Adrenal gland (tissue), 5 donors: ENCODE results near the gene GPC1.

Experiments
- POLR2A ChIP-seq, 2 donors: fragments of 450-650 bp; IDR thresholded peaks; one replicate each; pipeline ENCODE4 v1.6.1; 2017; ENCODE audit warnings: antibody characterized with exemption in 2 of 2, mild to moderate bottlenecking in 2 of 2, moderate library complexity in 1 of 2
- TF ChIP-seq, protein P1 (sequence below), 6 experiments: fragments of 450-650 bp in 4 of 6; fragments of 200-600 bp in 2 of 6; sonication (generic) in 1 of 6; IDR thresholded peaks; 1 replicate in 5 of 6; 2 replicates in 1 of 6; pipeline versions ENCODE4 v1.5.1 to v1.8.0; 2016 to 2021; ENCODE audit warnings: antibody characterized with exemption in 6 of 6, mild to moderate bottlenecking in 2 of 6, moderate library complexity in 1 of 6
- donor health status: DM: no; HTN: no; CAD: no.

DNA sequence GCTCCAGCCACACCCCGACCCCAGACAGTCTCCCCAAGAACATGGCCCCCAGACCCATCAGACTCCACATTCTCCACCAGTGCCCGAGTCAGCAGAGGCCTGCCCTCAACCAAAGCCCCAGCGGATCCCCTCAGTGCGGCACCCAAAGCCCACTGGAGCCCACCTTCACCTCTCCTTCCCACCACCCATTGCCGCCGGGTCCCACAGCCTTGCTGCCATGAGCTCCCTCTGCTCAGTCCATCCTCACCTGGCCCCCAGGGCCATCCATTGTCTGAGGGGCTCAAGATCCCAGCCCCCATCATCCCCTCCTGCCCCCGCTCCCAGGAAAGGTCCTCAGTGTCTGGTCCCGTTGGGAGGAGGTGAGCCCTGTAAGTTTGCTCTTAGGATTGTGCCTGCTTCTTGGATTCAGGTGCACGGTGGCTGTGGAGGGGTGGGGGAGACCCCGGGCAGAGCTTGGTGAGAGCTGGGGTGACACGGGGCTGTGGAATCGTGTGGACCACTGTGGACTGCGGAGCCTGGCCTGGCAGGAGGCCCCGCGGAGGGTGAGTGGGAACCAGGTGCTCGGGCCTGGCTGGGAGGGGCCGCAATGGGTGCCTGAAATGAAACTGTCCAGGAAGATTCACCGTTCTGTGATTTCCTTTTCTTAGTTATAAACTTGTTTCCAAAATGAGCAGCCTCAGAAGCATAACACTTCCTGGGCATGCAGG is 32.7 kb upstream of the GPC1 start:
- TF ChIP-seq, protein P1, sequence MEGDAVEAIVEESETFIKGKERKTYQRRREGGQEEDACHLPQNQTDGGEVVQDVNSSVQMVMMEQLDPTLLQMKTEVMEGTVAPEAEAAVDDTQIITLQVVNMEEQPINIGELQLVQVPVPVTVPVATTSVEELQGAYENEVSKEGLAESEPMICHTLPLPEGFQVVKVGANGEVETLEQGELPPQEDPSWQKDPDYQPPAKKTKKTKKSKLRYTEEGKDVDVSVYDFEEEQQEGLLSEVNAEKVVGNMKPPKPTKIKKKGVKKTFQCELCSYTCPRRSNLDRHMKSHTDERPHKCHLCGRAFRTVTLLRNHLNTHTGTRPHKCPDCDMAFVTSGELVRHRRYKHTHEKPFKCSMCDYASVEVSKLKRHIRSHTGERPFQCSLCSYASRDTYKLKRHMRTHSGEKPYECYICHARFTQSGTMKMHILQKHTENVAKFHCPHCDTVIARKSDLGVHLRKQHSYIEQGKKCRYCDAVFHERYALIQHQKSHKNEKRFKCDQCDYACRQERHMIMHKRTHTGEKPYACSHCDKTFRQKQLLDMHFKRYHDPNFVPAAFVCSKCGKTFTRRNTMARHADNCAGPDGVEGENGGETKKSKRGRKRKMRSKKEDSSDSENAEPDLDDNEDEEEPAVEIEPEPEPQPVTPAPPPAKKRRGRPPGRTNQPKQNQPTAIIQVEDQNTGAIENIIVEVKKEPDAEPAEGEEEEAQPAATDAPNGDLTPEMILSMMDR (IDR thresholded peaks at IDR 0.05): no peak
- TF ChIP-seq POLR2A (IDR thresholded peaks at IDR 0.05): no peak
